CD4-positive, CD25-positive, alpha-beta regulatory T cell (primary cell): ENCODE measurements around the gene DNAH5. TPM values are rescaled to one million over a fixed set of nuclear protein-coding genes. Genes with fewer than 3 reads are reported as not detected.

Source experiments
- ATAC-seq, 2 donors: fragments of 150-1000 bp; cut with Tn5 transposase; one replicate each; pipeline ENCODE4 v1.10.0; 2021; ENCODE audit warnings: low read depth in 2 of 2, moderate number of reproducible peaks in 2 of 2, moderate library complexity in 1 of 2
- DNase-seq, 3 donors: peaks; one replicate each; pipeline versions ENCODE4 v3.0.0 to v3.0.0-alpha.2; 2012 to 2022; ENCODE audit warnings: mixed read lengths in 1 of 3
- H3K27ac ChIP-seq: one replicate; pipeline ENCODE4 v1.7.0; 2013; ENCODE audit warnings: mild to moderate bottlenecking, low read length; ENCODE audit not compliant: insufficient read depth, poor library complexity, severe bottlenecking
- H3K27me3 ChIP-seq: one replicate; pipeline ENCODE4 v1.7.0; 2013; ENCODE audit warnings: low read length; ENCODE audit not compliant: control insufficient read depth, insufficient read depth
- H3K36me3 ChIP-seq: one replicate; pipeline ENCODE4 v1.7.0; 2013; ENCODE audit warnings: mild to moderate bottlenecking, low read length, moderate library complexity; ENCODE audit not compliant: control insufficient read depth, insufficient read depth
- H3K4me1 ChIP-seq: 2 replicates; pipeline ENCODE4 v1.7.0; 2013; ENCODE audit warnings: mild to moderate bottlenecking, low read length; ENCODE audit not compliant: insufficient read depth, control insufficient read depth, poor library complexity, severe bottlenecking
- H3K4me3 ChIP-seq: one replicate; pipeline ENCODE4 v1.7.0; 2013; ENCODE audit warnings: low read depth, mild to moderate bottlenecking, low read length, moderate library complexity
- H3K9me3 ChIP-seq, 2 experiments: 1 replicate in 1 of 2; 2 replicates in 1 of 2; pipeline ENCODE4 v1.7.0; 2013; ENCODE audit warnings: low read length in 2 of 2, mild to moderate bottlenecking in 1 of 2, moderate library complexity in 1 of 2; ENCODE audit not compliant: control insufficient read depth in 2 of 2
- H3K27ac Mint-ChIP-seq, 3 donors: one replicate each; pipeline ENCODE4 v1.8.0; 2020 to 2022; ENCODE audit warnings: mild to moderate bottlenecking in 3 of 3, mixed read lengths in 3 of 3, moderate library complexity in 2 of 3
- H3K27me3 Mint-ChIP-seq: one replicate; pipeline ENCODE4 v1.8.0; 2022; ENCODE audit warnings: mild to moderate bottlenecking, mixed read lengths
- H3K36me3 Mint-ChIP-seq: one replicate; pipeline ENCODE4 v1.8.0; 2020; ENCODE audit warnings: mixed read lengths
- H3K4me1 Mint-ChIP-seq, 4 donors: one replicate each; pipeline ENCODE4 v1.8.0; 2020 to 2022; ENCODE audit warnings: mixed read lengths in 4 of 4, mild to moderate bottlenecking in 1 of 4
- H3K4me3 Mint-ChIP-seq, 4 donors: one replicate each; pipeline ENCODE4 v1.8.0; 2020 to 2022; ENCODE audit warnings: mild to moderate bottlenecking in 4 of 4, mixed read lengths in 4 of 4, moderate library complexity in 3 of 4
- H3K9me3 Mint-ChIP-seq, 7 donors: one replicate each; pipeline ENCODE4 v1.8.0; 2020 to 2022; ENCODE audit warnings: mixed read lengths in 7 of 7, mild to moderate bottlenecking in 3 of 7, moderate library complexity in 2 of 7
- polyA plus RNA-seq, 4 donors: library from polyadenylated mRNA; unstranded; fragments of 300-500 nt; fragmentation: Illumina TruSeq; gene quantifications; one replicate each; pipeline ENCODE4 v1.2.3, GENCODE V29; 2021
- total RNA-seq: library from RNA; stranded (reverse); gene quantifications from one replicate; pipeline ENCODE4 v1.2.3, GENCODE V29; 2022

The DNAH5 gene
- total and polyA plus RNA-seq, 5 donors from 2014 or later = not detected

DNA sequence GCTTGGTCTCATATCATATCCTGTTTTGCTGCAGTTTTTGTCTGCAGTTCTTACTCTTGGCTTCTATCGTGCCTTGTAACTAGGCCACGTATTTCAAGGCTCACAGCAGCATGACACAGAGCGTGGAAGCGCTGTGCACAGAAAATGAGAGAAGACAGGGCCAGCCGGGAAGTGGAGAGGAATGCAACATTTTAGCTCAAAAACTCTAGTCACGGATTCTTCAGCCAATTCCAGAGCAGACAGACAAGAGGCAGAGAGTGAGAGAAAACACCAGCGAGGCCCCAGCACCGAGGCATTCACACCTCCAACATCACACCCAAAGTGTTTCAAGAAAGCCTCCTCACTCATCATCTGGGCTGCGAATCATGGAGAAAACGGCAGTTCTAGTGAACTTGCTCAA is 160.8 kb downstream of the DNAH5 start:
- no peak overlapping the region for H3K4me3 Mint-ChIP-seq
- no peak overlapping the region for H3K4me3 ChIP-seq
- peaks cover 0 to 3% of the 10 kb centered on the region in 2 experiments for H3K9me3 ChIP-seq
- peaks cover 2 to 19% (median 11%) of the 10 kb centered on the region in 7 donors for H3K9me3 Mint-ChIP-seq
- no peaks in the 10 kb centered on the region for H3K4me1 ChIP-seq
- H3K27me3 ChIP-seq = no peaks in the 10 kb centered on the region
- DNase-seq (no peak), ATAC-seq (no peak)
- H3K27ac ChIP-seq = no peak overlapping the region
- H3K36me3 ChIP-seq = no peaks in the 10 kb centered on the region
- peaks cover 0 to 5% (median 0%) of the 10 kb centered on the region in 4 donors for H3K4me1 Mint-ChIP-seq
- no peaks in the 10 kb centered on the region for H3K27me3 Mint-ChIP-seq
- no peaks in the 10 kb centered on the region for H3K36me3 Mint-ChIP-seq
- H3K27ac Mint-ChIP-seq = no peak overlapping the region

DNA sequence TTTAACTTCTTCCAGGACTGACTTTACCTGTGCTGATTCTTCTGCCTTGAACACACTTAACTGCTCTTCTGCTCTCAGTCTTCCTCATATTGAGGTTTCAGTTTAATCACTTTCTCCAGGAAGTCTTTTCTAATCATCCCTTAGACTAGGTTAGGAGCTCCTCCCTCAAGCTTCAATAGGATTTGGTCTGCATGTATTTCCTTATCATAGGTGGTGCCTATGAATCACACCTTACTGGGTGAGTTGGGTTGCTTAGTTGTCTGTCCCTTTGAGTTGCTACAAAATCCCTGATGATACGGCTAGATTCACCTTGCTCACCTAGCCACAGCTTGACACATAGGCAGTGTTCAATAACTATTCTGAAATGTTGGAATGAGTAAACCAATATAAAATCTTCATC is 164.4 kb downstream of the DNAH5 start:
- Mint-ChIP-seq H3K9me3 (peaks cover 0 to 23% (median 4%) of the 10 kb centered on the region in 7 donors), H3K4me1 (peaks cover 0 to 5% (median 0%) of the 10 kb centered on the region in 4 donors), H3K4me3 (no peak overlapping the region), H3K27me3 (no peaks in the 10 kb centered on the region), H3K27ac (no peak overlapping the region), H3K36me3 (no peaks in the 10 kb centered on the region)
- DNase-seq = no peak
- no peak overlapping the region for H3K4me3 ChIP-seq
- H3K27ac ChIP-seq = no peak overlapping the region
- H3K36me3 ChIP-seq = no peaks in the 10 kb centered on the region
- ATAC-seq = no peak
- H3K27me3 ChIP-seq = no peaks in the 10 kb centered on the region
- peaks cover 0 to 3% of the 10 kb centered on the region in 2 experiments for H3K9me3 ChIP-seq
- H3K4me1 ChIP-seq = no peaks in the 10 kb centered on the region

DNA sequence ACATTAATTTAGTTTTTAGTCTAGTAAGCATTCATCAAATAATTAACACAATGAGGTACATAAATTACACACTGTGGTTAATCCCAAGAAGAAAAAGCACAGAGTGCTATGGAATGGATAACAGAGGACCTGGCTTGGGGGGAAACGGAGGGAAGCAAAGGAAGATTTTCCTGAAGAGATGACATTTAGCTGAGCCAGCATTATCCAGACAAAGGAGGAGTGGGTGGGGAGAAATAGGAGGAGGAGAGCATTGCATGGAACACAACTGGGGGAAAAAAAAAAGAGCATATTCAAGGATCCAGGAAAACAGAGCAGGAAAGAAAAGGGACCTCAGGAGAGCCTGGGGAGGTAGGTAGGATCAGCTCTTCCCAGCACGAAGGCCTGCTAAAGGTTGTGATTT is 170.8 kb downstream of the DNAH5 start:
- DNase-seq (no peak), ATAC-seq (no peak)
- Histone ChIP-seq H3K36me3 (no peaks in the 10 kb centered on the region), H3K27ac (no peak overlapping the region), H3K9me3 (peaks cover 0 to 2% of the 10 kb centered on the region in 2 experiments), H3K4me1 (no peaks in the 10 kb centered on the region), H3K4me3 (no peak overlapping the region), H3K27me3 (no peaks in the 10 kb centered on the region)
- H3K36me3 Mint-ChIP-seq = no peaks in the 10 kb centered on the region
- H3K4me1 Mint-ChIP-seq = no peaks in the 10 kb centered on the region
- no peaks in the 10 kb centered on the region for H3K27me3 Mint-ChIP-seq
- H3K4me3 Mint-ChIP-seq = no peak overlapping the region
- H3K27ac Mint-ChIP-seq = no peak overlapping the region
- H3K9me3 Mint-ChIP-seq = peaks cover 3 to 16% (median 7%) of the 10 kb centered on the region in 7 donors

DNA sequence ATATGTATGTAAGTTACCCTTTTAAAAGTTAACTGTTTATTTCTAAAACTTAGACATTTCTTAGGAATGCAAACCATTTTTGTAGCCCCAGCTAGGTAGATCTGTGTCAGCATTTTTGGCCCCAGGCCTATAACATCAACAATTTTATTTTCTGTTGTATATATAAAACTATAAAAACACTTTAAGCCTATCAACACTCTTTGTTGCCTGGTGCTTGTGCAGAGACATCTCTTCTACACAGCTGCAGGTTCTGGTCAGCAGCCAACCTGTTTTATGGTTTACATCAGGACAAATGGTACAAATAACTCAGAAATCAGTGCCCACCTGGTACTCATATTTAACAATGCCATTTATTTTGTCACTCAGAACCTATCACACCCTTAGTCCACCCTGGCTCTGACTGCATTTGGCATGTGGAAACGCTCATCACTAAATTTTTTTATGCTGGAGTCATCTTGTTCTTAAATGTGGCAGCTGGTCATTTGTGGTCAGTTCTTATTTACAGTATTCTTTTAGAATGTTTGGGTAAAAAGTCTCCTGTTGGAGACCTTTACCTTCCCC is 173.4 kb downstream of the DNAH5 start:
- no peaks in the 10 kb centered on the region for H3K36me3 ChIP-seq
- no peak for DNase-seq
- H3K4me3 ChIP-seq = no peak overlapping the region
- H3K27ac Mint-ChIP-seq = no peak overlapping the region
- H3K4me3 Mint-ChIP-seq = no peak overlapping the region
- H3K4me1 ChIP-seq = no peaks in the 10 kb centered on the region
- H3K9me3 ChIP-seq = peaks cover 0 to 2% of the 10 kb centered on the region in 2 experiments
- H3K27ac ChIP-seq = no peak overlapping the region
- H3K4me1 Mint-ChIP-seq = no peaks in the 10 kb centered on the region
- H3K27me3 ChIP-seq = no peaks in the 10 kb centered on the region
- peaks cover under 1 to 16% (median 4%) of the 10 kb centered on the region in 7 donors for H3K9me3 Mint-ChIP-seq
- no peak for ATAC-seq
- no peaks in the 10 kb centered on the region for H3K36me3 Mint-ChIP-seq
- no peaks in the 10 kb centered on the region for H3K27me3 Mint-ChIP-seq

DNA sequence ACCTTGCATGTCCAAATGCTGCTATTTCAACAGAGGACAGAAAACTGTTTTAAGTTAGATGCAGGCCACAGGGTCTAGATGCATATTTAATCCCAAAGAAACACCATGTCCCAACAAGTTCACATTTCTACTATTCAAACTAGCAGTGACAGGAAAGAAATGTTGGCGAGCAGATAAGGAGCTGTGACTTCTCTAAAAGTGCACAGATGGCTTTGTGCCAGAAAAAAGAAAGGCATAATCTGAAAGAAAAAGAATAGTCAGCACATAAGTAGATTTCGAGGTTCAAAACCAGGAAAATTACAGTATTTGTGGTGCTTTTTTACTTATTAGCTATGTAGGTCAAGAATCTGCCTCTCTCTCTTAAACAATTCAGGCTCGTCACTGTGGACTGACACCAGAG is 178.3 kb downstream of the DNAH5 start:
- H3K9me3 ChIP-seq = no peaks in the 10 kb centered on the region
- no peaks in the 10 kb centered on the region for H3K27me3 ChIP-seq
- no peaks in the 10 kb centered on the region for H3K4me1 Mint-ChIP-seq
- H3K9me3 Mint-ChIP-seq = peaks cover 0 to 9% (median 3%) of the 10 kb centered on the region in 7 donors
- no peak overlapping the region for H3K27ac ChIP-seq
- no peaks in the 10 kb centered on the region for H3K4me1 ChIP-seq
- no peak overlapping the region for H3K4me3 ChIP-seq
- no peaks in the 10 kb centered on the region for H3K36me3 ChIP-seq
- no peak for ATAC-seq
- H3K36me3 Mint-ChIP-seq = no peaks in the 10 kb centered on the region
- no peak overlapping the region for H3K4me3 Mint-ChIP-seq
- H3K27ac Mint-ChIP-seq = no peak overlapping the region
- DNase-seq = no peak
- no peaks in the 10 kb centered on the region for H3K27me3 Mint-ChIP-seq

DNA sequence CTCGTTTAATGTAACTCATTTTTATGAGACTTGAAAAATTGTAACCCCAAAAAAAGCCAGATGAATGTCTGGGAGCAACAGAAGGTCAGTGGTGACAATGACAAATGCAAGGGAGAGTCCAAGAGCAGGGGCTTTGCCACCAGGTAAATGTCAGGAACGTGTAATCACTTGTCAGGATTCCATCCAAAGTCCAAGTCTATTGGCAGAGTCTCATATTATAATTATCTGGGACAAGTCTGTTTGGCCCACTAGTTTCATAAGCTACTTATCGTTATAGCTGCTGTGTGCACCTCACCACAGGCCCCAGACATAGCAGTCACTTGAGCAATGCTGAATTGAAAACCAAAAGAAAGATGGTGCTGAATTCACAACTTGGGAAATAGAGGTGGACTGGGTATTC is 180.8 kb downstream of the DNAH5 start:
- Mint-ChIP-seq H3K9me3 (peaks cover 0 to 7% (median 3%) of the 10 kb centered on the region in 7 donors), H3K27ac (no peak overlapping the region), H3K4me3 (no peak overlapping the region), H3K36me3 (no peaks in the 10 kb centered on the region), H3K4me1 (no peaks in the 10 kb centered on the region), H3K27me3 (no peaks in the 10 kb centered on the region)
- H3K4me3 ChIP-seq = no peak overlapping the region
- H3K27ac ChIP-seq = no peak overlapping the region
- no peaks in the 10 kb centered on the region for H3K36me3 ChIP-seq
- H3K9me3 ChIP-seq = no peaks in the 10 kb centered on the region
- ATAC-seq (no peak), DNase-seq (no peak)
- H3K27me3 ChIP-seq = no peaks in the 10 kb centered on the region
- no peaks in the 10 kb centered on the region for H3K4me1 ChIP-seq

DNA sequence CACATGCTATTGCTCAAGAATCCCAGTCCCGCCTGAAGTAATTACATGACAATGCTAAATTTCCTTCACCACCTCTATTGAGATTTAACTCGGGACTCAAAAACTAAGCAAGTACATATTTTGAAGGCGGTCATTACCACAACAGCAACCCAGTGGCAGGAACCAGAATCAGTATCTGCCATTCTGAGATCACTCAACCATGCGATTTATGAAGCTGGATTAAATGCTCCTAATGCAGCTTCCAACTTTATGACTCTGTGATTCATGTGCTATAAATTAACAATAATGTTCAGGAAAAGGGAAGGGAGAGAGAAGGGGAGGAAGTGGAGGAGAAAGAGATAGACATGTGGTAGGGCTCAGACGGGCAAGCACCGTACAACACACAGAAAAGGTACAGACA is 194.7 kb downstream of the DNAH5 start:
- Mint-ChIP-seq H3K36me3 (no peaks in the 10 kb centered on the region), H3K9me3 (peaks cover 0 to 12% (median 3%) of the 10 kb centered on the region in 7 donors), H3K27me3 (no peaks in the 10 kb centered on the region), H3K4me3 (no peak overlapping the region), H3K27ac (no peak overlapping the region), H3K4me1 (no peaks in the 10 kb centered on the region)
- DNase-seq (no peak), ATAC-seq (no peak)
- no peak overlapping the region for H3K27ac ChIP-seq
- H3K4me1 ChIP-seq = no peaks in the 10 kb centered on the region
- H3K27me3 ChIP-seq = no peaks in the 10 kb centered on the region
- H3K4me3 ChIP-seq = no peak overlapping the region
- no peaks in the 10 kb centered on the region for H3K9me3 ChIP-seq
- no peaks in the 10 kb centered on the region for H3K36me3 ChIP-seq

DNA sequence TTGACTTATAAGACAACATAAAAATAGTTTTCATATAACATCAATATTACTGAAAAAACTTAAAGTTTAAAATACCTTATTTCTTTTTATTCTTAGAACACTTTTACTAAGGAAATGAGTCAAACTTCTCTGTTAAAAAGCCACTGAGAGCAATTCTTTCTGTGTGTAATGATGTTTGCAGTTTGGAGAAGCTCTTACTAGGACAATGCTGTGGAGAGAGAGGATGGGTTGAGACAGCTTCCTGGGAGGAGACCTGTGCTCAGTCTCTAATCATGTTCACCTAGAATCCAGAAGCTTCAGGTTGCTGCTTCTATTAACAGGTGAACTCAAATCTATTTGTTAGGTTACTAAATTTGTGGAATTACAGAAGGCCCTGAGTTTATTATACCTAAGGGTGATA is 198.5 kb downstream of the DNAH5 start:
- Mint-ChIP-seq H3K36me3 (no peaks in the 10 kb centered on the region), H3K27me3 (no peaks in the 10 kb centered on the region), H3K9me3 (peaks cover 0 to 9% (median 5%) of the 10 kb centered on the region in 7 donors), H3K4me3 (no peak overlapping the region), H3K4me1 (no peaks in the 10 kb centered on the region), H3K27ac (no peak overlapping the region)
- H3K4me3 ChIP-seq = no peak overlapping the region
- no peaks in the 10 kb centered on the region for H3K4me1 ChIP-seq
- no peaks in the 10 kb centered on the region for H3K9me3 ChIP-seq
- no peaks in the 10 kb centered on the region for H3K36me3 ChIP-seq
- DNase-seq (no peak), ATAC-seq (no peak)
- H3K27me3 ChIP-seq = no peaks in the 10 kb centered on the region
- no peak overlapping the region for H3K27ac ChIP-seq
